Measurements from ENCODE around the gene EPHX1. TPM values are rescaled to one million over a fixed set of nuclear protein-coding genes. Genes with fewer than 3 reads are reported as not detected.

Gene EPHX1
- total and polyA plus RNA-seq, 4 donors: 93.8 to 1,448 (median 204) TPM

GRCh38 chr1:225838793-225839192, 28.9 kb downstream of the EPHX1 start (continued):
- TF ChIP-seq CTCF (IDR thresholded peaks at IDR 0.05; ENCODE audit: low read depth, low read length, missing input control): no peak

- Histone ChIP-seq H3K4me1 (ENCODE audit: control insufficient read depth in 4 of 4, insufficient read depth in 4 of 4, low read length in 3 of 4) (peaks cover 0 to 3% (median 0%) of the 10 kb centered on the region in 4 donors), H3K9ac (ENCODE audit: low read depth in 1 of 2, low read length in 2 of 2) (no peak overlapping the region), H3K9me3 (ENCODE audit: control insufficient read depth in 4 of 4, low read length in 3 of 4) (no peaks in the 10 kb centered on the region), H3K4me3 (ENCODE audit: low read depth in 1 of 3, low read length in 3 of 3) (no peak overlapping the region), H3K27ac (ENCODE audit: low read depth in 1 of 2, low read length in 2 of 2) (no peak overlapping the region), H3K36me3 (ENCODE audit: control insufficient read depth in 4 of 4, insufficient read depth in 3 of 4, low read depth in 1 of 4, low read length in 3 of 4) (peaks cover 25 to 78% (median 57%) of the 10 kb centered on the region in 4 donors), H3K27me3 (ENCODE audit: control insufficient read depth in 4 of 4, insufficient read depth in 4 of 4, low read length in 3 of 4) (no peaks in the 10 kb centered on the region)
- WGBS: 92% methylated on average over 1 of the region's 1 CpG
- no peak for DNase-seq (ENCODE audit: low spot score)
- TF ChIP-seq SP1 (IDR thresholded peaks at IDR 0.05) (no peak), CTCF (IDR thresholded peaks at IDR 0.05; ENCODE audit: low read depth, low read length, missing input control) (no peak), HNF4G (IDR thresholded peaks at IDR 0.05) (no peak), JUND (IDR thresholded peaks at IDR 0.05) (no peak), YY1 (IDR thresholded peaks at IDR 0.05) (no peak), ZBTB33 (IDR thresholded peaks at IDR 0.05) (no peak), MAX (IDR thresholded peaks at IDR 0.05) (no peak), ATF3 (IDR thresholded peaks at IDR 0.05) (no peak), RXRA (IDR thresholded peaks at IDR 0.05) (no peak), EGR1 (IDR thresholded peaks at IDR 0.05; ENCODE audit: low read depth in 2 of 2) (no peak), NR2F2 (IDR thresholded peaks at IDR 0.05) (no peak), REST (IDR thresholded peaks at IDR 0.05) (no peak), TAF1 (conservative IDR thresholded peaks at IDR 0.05) (no peak), FOXA2 (IDR thresholded peaks at IDR 0.05) (no peak), HNF4A (conservative IDR thresholded peaks at IDR 0.05) (no peak), RAD21 (IDR thresholded peaks at IDR 0.05) (no peak), GABPA (IDR thresholded peaks at IDR 0.05 in 1 of 2, conservative IDR thresholded peaks at IDR 0.05 in 1 of 2) (no peak), FOXA1 (IDR thresholded peaks at IDR 0.05) (no peak)
Observed at GRCh38 chr1:225840223-225840610, 30.3 kb downstream of the EPHX1 start.

Data from liver (tissue), 9 donors.